Panc1 (cell line): ENCODE results near the gene DNAH7. TPM values are rescaled to one million over a fixed set of nuclear protein-coding genes. Genes with fewer than 3 reads are reported as not detected.
"Not testable (repeated sequence)": the region's sequence is repeated elsewhere in the genome, so short reads cannot be mapped to it uniquely, and the experiment has no call there.

ENCODE experiments used
- ATAC-seq: fragments of 200-7000 bp; cut with Tn5 transposase; 2 replicates; pipeline ENCODE4 v1.9.1; 2020; ENCODE audit warnings: mild to moderate bottlenecking, moderate library complexity
- BruUV-seq: library from RNA; stranded (reverse); fragments of 400-500 nt; replicated peaks from 2 replicates; lab custom pipeline; 2021; lab: Mats Ljungman, UMichigan
- CTCF ChIA-PET: fragments of 300-600 bp; sonication (Branson Sonifier 250); formaldehyde crosslinking; loops from one replicate; lab custom pipeline; 2022; ENCODE audit warnings: antibody characterized with exemption; lab: Charles Lee
- POLR2A ChIA-PET: fragments of 300-600 bp; sonication (Branson Sonifier 250); formaldehyde crosslinking; loops from one replicate; lab custom pipeline; 2022; ENCODE audit warnings: antibody characterized with exemption; lab: Charles Lee
- DNase-seq: peaks from one replicate; pipeline ENCODE4 v3.0.0-alpha.2; 2010; ENCODE audit warnings: low read depth, low spot score
- H3K27ac ChIP-seq: 2 replicates; pipeline ENCODE4 v1.5.1; 2011; ENCODE audit warnings: mild to moderate bottlenecking, low read length, inconsistent platforms
- H3K27me3 ChIP-seq: fragments of 200-500 bp; sonication (Bioruptor generic); 2 replicates; pipeline ENCODE4 v1.6.0; 2014; ENCODE audit warnings: low read length, inconsistent platforms; ENCODE audit not compliant: control insufficient read depth, insufficient read depth
- H3K36me3 ChIP-seq: fragments of 200-500 bp; sonication (Bioruptor generic); 2 replicates; pipeline ENCODE4 v1.5.1; 2014; ENCODE audit warnings: inconsistent platforms, mild to moderate bottlenecking, low read length, moderate library complexity; ENCODE audit not compliant: control insufficient read depth, insufficient read depth
- H3K4me1 ChIP-seq: 2 replicates; pipeline ENCODE4 v1.5.1; 2011; ENCODE audit warnings: inconsistent platforms, mild to moderate bottlenecking, low read length, moderate library complexity; ENCODE audit not compliant: control insufficient read depth, insufficient read depth
- H3K4me3 ChIP-seq, 2 experiments: 2 replicates each; pipeline ENCODE4 v1.5.1; 2011 to 2012; ENCODE audit warnings: low read depth in 2 of 2, low read length in 2 of 2, mild to moderate bottlenecking in 2 of 2, inconsistent platforms in 1 of 2, moderate library complexity in 1 of 2
- H3K9me3 ChIP-seq: fragments of 200-500 bp; sonication (Bioruptor generic); 2 replicates; pipeline ENCODE4 v1.5.1; 2014; ENCODE audit warnings: low read depth, mild to moderate bottlenecking, inconsistent platforms, low read length, moderate library complexity; ENCODE audit not compliant: control insufficient read depth, insufficient read depth
- POLR2AphosphoS5 ChIP-seq: IDR thresholded peaks from 2 replicates; pipeline ENCODE4 v1.6.1; 2012; ENCODE audit warnings: mild to moderate bottlenecking, low read depth, low read length, moderate library complexity
- SIN3A ChIP-seq: IDR thresholded peaks from 2 replicates; pipeline ENCODE4 v1.6.1; 2012; ENCODE audit warnings: low read depth, mild to moderate bottlenecking, low read length, moderate library complexity, borderline replicate concordance; ENCODE audit not compliant: insufficient read depth
- TCF7L2 ChIP-seq: IDR thresholded peaks from 2 replicates; pipeline ENCODE4 v1.6.1; 2011; ENCODE audit warnings: mild to moderate bottlenecking, low read depth, low read length, inconsistent platforms
- in situ Hi-C: cut with HindIII; loops from 2 replicates; pipeline ENCODE4 v1.10.0; 2016; ENCODE audit warnings: low sequenced_read_pairs, low pct_unique_long_range_greater_than_20kb
- intact Hi-C: fragments of 100-400 bp; cut with micrococcal nuclease; formaldehyde crosslinking; loops from one replicate; pipeline ENCODE4 v1.10.0; 2022; ENCODE audit not compliant: unreplicated experiment
- total RNA-seq: library from RNA; stranded (reverse); gene quantifications from one replicate; pipeline ENCODE4 v1.2.1, GENCODE V29; 2021; ENCODE audit not compliant: unreplicated experiment
- TF ChIP-seq, protein P1 (sequence below), 2 experiments: IDR thresholded peaks; 2 replicates each; pipeline ENCODE4 v1.6.1; 2011 to 2012; ENCODE audit warnings: low read depth in 2 of 2, control low read depth in 1 of 2, low read length in 1 of 2, mild to moderate bottlenecking in 1 of 2, moderate library complexity in 1 of 2; ENCODE audit not compliant: insufficient read depth in 1 of 2
- TF ChIP-seq, protein P2 (sequence below): fragments of 450-650 bp; IDR thresholded peaks from 2 replicates; pipeline ENCODE4 v1.5.1; 2017; ENCODE audit warnings: mild to moderate bottlenecking

The DNAH7 gene
- total RNA-seq, 1 experiment from 2014 or later, result 0.98 TPM

DNA sequence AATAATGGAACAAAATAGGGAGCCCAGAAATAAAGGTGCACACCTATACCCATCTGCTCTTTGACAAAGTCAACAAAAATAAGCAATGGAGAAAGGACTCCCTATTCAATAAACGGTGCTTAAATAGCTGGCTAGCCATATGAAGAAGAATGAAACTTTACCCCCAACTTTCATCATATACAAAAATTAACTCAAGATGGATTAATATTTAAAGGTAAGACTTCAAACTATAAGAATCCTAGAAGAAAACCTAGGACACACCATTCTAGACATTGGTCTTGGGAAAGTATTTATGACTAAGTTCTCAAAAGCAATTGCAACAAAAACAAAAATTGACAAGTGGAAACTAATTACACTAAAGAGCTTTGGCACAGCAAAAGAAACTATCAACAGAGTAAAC, 139.1 kb downstream of the DNAH7 start:
- no peak for DNase-seq
- ChIA-PET POLR2A (no interaction called here), CTCF (no interaction called here)
- TF ChIP-seq TCF7L2, result no peak
- Histone ChIP-seq H3K4me1 (no peaks in the 10 kb centered on the region), H3K27me3 (no peaks in the 10 kb centered on the region), H3K36me3 (no peaks in the 10 kb centered on the region), H3K27ac (no peak overlapping the region), H3K9me3 (no peaks in the 10 kb centered on the region), H3K4me3 (no peak overlapping the region)
- intact Hi-C loops (no loop called here), in situ Hi-C loops (no loop called here)
- ATAC-seq, result no peak
- no TSS peak for BruUV-seq

DNA sequence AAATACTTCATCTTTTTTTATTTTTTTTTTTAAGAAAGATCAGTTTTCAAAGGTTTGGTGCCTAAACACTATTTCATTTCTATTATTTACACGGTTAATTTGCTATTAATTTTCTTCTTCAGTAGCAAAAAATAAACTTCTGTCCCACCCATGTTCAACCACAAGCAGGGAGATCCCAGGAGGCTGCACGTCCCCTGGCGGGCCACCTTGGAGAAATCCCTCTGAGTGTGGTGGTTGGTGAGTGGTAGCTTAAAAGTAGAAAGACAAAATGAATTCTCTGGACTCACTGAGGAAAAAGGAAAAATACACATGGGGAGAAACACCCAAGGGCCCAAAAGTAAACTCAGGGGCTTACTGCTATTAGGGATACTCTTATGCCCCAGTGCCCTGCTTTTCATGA, 143.5 kb downstream of the DNAH7 start:
- no peaks in the 10 kb centered on the region for H3K27me3 ChIP-seq
- no TSS peak for BruUV-seq
- in situ Hi-C loops, result no loop called here
- no peaks in the 10 kb centered on the region for H3K4me1 ChIP-seq
- no peak overlapping the region for H3K4me3 ChIP-seq
- intact Hi-C loops, result no loop called here
- CTCF ChIA-PET, result no interaction called here
- no peak for DNase-seq
- H3K27ac ChIP-seq, result no peak overlapping the region
- ATAC-seq, result no peak
- H3K36me3 ChIP-seq, result no peaks in the 10 kb centered on the region
- H3K9me3 ChIP-seq, result no peaks in the 10 kb centered on the region
- TF ChIP-seq, protein P1, sequence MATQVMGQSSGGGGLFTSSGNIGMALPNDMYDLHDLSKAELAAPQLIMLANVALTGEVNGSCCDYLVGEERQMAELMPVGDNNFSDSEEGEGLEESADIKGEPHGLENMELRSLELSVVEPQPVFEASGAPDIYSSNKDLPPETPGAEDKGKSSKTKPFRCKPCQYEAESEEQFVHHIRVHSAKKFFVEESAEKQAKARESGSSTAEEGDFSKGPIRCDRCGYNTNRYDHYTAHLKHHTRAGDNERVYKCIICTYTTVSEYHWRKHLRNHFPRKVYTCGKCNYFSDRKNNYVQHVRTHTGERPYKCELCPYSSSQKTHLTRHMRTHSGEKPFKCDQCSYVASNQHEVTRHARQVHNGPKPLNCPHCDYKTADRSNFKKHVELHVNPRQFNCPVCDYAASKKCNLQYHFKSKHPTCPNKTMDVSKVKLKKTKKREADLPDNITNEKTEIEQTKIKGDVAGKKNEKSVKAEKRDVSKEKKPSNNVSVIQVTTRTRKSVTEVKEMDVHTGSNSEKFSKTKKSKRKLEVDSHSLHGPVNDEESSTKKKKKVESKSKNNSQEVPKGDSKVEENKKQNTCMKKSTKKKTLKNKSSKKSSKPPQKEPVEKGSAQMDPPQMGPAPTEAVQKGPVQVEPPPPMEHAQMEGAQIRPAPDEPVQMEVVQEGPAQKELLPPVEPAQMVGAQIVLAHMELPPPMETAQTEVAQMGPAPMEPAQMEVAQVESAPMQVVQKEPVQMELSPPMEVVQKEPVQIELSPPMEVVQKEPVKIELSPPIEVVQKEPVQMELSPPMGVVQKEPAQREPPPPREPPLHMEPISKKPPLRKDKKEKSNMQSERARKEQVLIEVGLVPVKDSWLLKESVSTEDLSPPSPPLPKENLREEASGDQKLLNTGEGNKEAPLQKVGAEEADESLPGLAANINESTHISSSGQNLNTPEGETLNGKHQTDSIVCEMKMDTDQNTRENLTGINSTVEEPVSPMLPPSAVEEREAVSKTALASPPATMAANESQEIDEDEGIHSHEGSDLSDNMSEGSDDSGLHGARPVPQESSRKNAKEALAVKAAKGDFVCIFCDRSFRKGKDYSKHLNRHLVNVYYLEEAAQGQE (IDR thresholded peaks at IDR 0.05; ENCODE audit: insufficient read depth in 1 of 2, low read depth in 2 of 2, low read length in 1 of 2), result no peak
- TF ChIP-seq SIN3A (no peak), POLR2AphosphoS5 (no peak), TCF7L2 (no peak)
- TF ChIP-seq, protein P2, sequence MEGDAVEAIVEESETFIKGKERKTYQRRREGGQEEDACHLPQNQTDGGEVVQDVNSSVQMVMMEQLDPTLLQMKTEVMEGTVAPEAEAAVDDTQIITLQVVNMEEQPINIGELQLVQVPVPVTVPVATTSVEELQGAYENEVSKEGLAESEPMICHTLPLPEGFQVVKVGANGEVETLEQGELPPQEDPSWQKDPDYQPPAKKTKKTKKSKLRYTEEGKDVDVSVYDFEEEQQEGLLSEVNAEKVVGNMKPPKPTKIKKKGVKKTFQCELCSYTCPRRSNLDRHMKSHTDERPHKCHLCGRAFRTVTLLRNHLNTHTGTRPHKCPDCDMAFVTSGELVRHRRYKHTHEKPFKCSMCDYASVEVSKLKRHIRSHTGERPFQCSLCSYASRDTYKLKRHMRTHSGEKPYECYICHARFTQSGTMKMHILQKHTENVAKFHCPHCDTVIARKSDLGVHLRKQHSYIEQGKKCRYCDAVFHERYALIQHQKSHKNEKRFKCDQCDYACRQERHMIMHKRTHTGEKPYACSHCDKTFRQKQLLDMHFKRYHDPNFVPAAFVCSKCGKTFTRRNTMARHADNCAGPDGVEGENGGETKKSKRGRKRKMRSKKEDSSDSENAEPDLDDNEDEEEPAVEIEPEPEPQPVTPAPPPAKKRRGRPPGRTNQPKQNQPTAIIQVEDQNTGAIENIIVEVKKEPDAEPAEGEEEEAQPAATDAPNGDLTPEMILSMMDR, result 0 out of 2 replicates have a peak, but pooled peaks have one; percentile 15
- POLR2A ChIA-PET, result no interaction called here

DNA sequence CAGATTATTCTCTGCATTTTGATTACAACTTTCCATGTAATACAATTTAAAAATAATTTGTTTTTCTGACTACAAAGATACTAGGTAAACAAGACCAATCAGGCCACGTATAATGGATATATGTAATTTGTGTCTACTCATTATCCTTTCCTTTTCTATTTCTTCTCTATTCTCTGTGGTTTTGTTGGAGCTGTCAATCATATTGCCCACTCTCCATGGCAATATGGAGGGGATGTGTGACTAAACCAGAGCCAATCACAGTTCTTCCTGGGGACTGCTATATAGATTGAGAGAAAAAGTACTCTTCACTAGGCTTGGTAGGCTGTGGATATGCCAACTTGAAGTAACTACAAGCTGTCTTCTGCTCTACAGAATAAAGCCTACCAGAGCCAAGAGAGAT, 144.7 kb downstream of the DNAH7 start:
- H3K36me3 ChIP-seq, result no peaks in the 10 kb centered on the region
- H3K4me1 ChIP-seq, result no peaks in the 10 kb centered on the region
- intact Hi-C loops (no loop called here), in situ Hi-C loops (no loop called here)
- DNase-seq, result no peak
- CTCF ChIA-PET, result no interaction called here
- H3K9me3 ChIP-seq, result no peaks in the 10 kb centered on the region
- H3K27me3 ChIP-seq, result no peaks in the 10 kb centered on the region
- H3K4me3 ChIP-seq, result no peak overlapping the region
- BruUV-seq, result no TSS peak
- H3K27ac ChIP-seq, result no peak overlapping the region
- TF ChIP-seq TCF7L2, result no peak
- no peak for TF ChIP-seq POLR2AphosphoS5
- POLR2A ChIA-PET, result no interaction called here
- ATAC-seq, result no peak

DNA sequence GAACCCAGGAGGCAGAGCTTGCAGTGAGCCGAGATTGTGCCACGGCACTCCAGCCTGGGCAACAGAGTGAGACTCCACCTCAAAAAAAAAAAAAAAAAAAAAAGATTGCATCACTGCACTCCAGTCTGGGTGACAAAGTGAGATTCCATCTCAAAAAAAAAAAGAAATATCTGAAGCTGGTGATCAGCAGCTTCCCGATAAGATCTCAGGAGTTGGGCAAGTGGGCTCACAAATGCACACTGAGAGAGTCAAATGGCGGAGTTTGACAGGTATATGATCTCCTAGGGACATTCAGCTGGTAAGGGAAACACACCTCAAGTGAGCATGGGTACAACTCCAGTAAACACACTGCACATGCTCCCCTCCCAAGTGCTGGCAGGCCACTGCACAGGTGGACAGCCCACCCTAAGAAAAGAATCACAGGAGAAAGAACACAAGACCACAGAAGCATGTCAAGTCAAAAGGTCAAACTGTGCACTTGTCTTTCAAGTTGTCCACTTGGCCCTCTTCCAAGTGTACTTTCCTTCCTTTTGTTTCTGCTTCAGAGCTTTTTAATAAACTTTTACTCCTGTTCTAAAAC, 151.5 kb downstream of the DNAH7 start:
- H3K27me3 ChIP-seq, intact Hi-C loops, H3K4me3 ChIP-seq, H3K27ac ChIP-seq, CTCF ChIA-PET, H3K9me3 ChIP-seq, in situ Hi-C loops, H3K36me3 ChIP-seq, DNase-seq, BruUV-seq, H3K4me1 ChIP-seq, ATAC-seq: not testable (repeated sequence)
- POLR2A ChIA-PET, result interaction anchor here (0.6 kb wide), 1 partner anchor 1862 kb away, joined by 4 read pairs; no protein-coding TSS in a partner anchor
